Suppressor macrophage treated with lipopolysaccharide for 1 hour (primary cell): ENCODE measurements around the gene MBOAT2.

ENCODE experiments used
- DNase-seq, 3 donors: peaks; one replicate each; pipeline ENCODE4 v3.0.0-alpha.2; 2020 to 2022

The MBOAT2 gene

DNA sequence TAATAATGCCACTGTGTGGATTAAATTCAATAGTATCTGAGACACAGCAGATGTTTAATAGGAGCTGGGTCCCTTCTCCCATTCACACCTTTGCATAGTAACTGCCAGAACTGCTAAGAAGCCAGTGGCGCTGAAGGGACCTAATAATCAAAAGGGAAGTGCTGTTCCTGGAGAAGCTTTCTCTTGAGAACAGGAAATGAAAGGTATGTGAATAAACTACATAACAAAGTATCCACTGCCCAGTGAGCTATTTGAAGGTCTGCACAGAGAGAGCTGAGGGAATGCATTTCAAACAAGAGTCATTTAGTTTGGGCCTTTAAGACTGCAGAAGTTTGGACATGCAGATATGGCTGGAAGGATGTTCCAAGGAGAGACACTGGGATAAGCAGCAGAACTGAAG is 110.0 kb downstream of the MBOAT2 start:
- no peak for DNase-seq

DNA sequence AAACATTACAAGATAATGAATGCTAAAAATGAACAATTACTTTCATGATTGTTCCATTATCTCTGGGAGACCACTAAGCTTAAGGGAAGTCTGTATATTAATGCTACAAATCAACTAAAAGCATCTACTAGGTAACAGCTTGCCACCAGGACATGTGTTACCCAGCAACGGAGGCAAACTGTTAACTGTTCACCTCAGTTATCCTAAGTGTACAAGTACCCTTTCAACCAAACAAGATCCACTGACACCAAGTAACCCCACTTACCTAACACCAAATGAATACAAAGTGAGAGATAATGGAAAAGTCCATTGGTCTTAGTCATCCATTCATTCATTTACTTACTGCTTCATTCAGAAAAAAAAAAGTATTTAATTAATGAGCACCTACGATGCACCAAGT is 111.4 kb downstream of the MBOAT2 start:
- DNase-seq, result no peak

DNA sequence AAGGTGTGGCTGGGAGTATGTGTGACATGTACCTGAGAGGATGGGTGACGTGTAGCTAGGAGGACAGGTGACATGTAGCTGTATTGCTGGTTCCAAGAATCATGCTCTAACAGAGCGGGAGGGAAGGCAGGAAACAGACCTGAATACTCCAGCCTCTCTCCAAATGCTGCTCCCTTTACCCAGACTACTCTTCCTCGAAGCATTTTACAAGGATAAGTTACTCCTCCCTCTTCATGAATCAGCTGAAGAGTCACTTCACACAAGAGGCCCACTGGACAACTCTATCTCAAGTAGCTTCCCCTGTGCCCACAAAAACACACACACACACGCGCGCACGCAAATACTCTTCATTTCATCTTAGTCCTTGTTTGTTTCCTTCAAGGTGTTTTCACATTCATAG is 113.5 kb downstream of the MBOAT2 start:
- DNase-seq, result no peak

DNA sequence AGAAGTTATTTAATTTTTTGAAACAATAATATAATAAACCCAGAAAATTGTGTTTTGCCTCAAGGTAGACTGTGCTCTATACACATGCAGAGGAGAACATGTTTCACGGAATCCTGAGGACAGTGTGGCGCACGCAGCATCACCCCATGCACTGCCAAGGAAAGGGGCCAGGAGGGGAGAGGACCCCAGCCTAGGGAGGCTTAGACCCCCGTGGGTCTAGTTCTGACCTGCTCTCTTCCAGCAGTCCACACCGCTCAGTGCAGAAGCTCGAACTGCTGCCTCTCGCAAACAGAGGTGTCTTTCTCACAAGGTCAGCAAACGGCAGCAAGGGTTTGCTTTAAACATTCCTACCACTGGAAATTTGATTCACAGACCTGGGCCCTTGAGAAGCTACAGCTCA is 114.5 kb downstream of the MBOAT2 start:
- no peak for DNase-seq

DNA sequence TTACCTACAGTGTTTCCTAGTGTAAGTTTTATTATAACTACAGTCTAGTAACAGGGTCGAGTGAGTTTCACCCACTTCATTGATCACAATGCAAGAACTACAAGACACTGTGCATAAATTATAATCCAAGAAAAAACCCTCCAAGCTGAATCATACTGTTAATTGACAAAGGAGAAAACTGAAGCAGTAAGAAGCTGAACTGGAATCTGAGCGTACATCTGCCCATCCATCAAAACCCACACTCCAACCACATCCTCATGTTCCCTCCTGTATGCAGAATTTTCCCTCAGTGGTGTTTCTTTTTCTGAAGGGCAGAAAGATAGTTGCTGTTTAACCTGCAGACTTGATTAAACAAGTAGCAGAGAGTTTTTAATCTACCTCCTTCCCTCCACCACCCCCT is 116.6 kb downstream of the MBOAT2 start:
- no peak for DNase-seq

DNA sequence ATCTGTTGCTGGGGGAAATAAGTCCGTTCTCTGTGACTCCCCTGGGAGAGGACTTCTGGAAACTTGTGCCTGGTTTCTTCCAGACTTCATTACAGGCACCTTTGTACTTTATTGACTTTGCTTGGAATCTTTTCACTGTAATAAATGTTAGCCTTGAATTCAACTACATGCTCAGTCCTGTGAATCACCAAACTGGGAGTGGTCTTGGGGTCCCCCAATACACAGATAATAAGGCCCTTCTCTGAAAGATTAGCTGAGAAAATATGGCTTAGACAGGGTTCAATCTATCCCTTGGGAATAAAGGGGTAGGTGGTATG is 117.3 kb downstream of the MBOAT2 start:
- DNase-seq, result no peak

DNA sequence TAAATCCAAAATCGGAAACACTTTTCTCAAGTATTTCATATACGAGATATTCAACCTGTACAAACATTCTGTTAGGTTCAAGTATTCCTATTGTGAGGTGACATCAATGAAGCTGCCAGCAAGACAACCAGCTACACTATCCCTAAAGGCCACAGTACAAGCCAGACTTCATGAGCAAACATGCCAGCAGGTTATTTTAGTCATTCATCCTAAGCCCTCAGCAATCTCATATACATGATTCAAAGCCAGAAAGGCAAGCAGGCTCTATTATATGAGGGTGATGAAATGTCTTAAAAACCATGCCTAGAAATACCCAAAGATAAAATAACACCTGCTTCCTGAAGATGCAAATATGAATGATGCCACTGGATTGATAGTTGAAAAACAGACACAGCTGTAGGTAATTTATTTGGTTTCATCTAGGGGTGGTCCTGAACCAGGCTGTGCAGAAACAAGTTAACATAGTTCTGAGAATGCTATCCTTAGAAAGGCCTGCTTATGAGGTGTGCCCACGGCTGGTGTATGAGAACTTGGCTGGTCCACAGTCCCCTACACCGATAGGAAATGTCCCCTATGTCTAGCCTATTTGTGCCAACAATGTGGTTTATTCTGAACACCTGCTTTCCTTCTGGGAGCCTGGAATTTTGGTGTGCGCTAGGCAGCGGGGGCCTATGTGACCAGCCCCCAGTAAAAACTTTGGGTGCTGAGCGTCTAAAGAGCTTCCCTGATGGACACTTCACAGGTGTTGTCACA is 117.9 kb downstream of the MBOAT2 start:
- DNase-seq, result no peak

DNA sequence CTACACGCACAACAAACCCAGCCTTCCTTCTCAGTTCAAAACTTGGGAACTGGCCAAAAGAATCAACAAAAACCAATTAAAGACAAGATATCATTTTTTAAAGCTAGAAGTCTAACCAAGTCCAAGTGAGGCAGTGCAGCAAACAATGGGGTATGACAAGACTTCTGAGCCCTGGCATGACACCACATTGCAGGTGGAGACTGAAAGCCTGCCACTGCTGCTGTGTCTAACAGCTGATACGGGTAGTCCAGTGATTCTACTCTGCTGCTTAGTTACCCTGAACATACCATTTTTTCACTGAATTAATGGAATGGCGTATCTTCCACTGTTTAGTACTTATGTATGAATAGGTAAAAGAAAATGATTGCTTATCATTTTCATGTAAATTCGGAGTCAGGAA is 118.7 kb downstream of the MBOAT2 start:
- DNase-seq, result no peak

DNA sequence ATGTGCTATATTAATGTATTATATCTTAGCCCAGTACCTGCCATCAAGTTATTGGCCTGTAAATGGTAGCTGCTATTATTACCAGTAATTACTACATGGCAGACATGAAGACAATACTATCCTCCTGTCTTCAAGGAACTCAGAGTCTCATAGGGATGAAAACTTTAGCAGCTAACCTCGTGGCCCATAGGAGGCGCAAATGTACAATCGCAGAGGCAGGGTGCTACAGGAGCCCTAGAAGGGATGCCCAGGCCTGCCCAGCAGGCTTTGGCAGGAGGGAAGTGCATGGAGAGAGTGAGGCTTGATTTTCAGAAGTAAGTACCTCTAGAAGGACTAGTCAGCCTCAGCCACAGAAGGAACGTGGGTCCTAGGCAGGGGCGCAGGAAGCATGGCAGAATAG is 121.4 kb downstream of the MBOAT2 start:
- DNase-seq, result peak; percentile 37 to 55 (median 53)

DNA sequence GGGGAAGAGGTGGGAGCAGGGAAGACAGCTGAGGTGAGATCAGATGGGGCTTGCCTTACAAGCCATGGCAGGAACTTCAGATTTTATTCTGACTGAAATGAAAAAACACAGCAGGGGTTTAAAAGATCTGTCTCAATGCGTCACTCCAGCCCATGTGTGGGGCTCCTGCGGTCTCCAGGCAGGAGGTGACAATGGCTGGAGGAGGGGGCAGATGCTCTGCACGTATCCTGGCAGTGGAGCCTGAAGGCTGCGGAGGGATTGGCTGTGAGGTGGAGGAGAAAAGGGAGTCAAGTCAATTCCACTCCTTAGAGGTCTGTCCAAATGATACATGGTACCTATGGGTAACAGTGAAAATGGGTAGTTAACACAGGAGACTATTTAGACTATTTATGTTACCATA is 125.6 kb downstream of the MBOAT2 start:
- DNase-seq, result no peak

DNA sequence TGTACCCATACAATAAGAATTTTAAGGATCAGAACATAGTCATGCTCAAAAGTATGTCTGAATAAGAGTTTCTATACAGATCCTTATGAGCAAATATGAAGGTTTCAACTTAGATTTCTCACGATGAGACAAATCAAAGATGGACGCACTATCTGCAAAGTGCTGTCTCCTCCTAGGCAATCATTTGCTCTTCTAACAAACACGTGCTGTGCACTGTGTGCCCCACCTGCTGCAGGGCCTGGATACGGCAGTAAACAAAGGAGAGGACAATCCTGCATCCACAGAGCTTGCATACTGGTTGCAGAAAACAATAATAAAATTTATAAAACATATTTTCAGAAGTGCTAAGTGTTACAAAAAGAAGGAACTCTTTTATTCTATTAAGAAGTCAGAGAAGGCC is 126.2 kb downstream of the MBOAT2 start:
- no peak for DNase-seq

DNA sequence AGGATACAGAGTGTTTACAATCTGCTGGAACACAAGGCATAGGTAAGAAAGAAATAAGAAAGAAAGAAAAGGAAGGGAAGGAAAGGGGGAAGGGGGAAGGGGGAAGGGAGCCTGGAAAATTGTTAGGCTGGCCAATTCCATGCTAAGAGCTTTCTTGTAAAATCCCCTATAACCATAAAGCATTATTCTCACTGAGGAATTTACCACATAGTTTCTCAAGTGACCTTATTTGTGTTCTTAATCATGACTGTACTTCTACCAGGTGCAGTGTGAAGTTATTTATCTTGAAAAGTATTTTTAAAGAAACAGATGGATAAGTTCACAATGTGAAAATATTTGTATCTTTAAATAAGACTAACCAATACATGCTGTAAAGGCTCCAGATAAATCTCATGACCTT is 126.9 kb downstream of the MBOAT2 start:
- DNase-seq, result no peak

DNA sequence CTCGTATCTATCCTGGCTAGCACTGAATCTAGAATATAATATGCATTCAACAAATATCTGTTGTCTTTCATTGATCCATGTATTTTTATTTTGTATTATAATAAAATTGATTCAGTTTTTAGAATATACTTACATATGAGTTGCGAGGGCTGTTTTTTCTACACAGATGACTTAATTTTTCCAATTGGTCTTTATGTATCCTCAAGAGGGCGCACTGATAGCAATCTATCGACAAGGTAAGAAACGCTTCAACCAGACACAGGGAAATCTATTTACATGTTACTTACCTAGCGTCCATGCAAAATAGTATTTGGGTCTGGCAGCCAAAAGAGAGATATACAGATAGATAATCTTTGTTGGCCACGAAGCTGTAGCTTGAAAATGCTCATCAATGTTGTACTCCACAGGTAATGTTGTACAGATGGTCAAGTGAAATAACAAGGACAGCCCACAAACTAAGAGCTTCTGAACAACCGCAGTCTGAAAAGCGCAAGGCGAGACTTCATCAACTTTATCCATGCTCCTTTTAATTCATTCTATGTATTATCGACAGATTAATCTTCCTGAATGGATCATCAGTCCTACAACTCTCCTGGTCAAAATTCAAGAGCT is 130.6 kb downstream of the MBOAT2 start:
- peak; percentile 60 to 75 (median 63) for DNase-seq

DNA sequence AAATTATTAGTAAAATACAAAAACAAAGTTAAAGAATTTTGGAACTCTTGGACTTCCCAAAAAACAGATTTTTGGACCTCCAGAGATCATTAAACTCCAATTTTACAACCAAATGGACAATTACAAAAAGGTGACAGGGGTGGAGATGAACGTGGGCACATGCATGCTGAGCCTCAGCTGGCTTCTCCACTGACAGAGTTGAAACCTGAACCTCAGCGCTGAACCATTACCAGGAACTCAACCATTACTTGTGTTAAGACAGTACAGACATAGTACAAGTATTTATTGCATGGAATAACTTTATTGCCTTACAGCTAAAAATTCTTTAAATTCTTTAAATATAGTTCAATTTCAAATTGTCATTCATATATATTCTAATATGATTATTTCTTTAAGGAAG is 133.0 kb downstream of the MBOAT2 start:
- DNase-seq, result no peak

DNA sequence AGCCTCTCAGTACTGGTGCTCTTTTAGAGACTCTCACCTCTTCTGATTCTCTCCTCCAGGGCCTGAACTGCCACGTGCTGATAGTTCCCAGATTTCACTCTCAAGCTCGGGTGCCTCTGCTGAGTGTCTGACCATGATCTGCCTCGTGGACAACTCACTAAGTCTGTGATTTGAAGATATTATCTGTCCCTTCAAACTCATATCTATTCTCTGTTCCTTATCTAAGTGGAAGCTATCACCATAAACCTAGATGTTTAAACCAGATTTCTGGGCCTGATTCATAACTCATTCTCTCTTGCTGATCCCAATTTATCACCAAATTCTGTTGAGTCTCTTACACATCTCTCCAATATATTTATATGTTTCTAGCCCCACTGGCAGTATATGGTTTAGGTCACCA is 136.1 kb downstream of the MBOAT2 start:
- no peak for DNase-seq

DNA sequence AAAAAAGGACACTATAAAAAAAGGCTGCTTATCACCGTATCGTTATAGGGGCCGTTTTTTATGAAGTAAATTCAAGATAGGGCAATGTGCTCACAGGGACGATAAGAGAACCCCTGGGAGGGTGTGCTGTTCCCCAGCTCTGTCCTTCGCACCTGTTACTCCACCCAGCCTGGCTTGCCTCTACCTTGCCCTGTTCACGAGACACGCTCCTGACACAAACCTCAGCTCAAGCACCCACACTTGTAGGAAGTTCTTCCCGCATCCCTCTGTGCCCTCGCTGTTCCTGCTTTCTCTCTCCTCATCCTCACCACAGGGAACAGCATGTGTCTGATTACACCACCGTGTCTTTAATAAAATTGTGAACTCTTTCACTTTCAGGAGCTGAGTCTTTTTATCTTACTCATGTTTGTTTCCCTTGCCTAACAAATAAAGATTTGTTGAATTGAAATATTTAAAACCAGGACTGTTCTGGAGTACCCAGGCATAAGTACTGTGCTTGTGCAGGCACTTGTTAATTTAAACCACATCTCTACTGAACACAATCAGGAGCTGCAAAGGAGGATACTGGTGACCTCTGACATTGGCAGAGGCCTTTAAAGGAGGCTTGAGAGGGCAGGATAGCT is 140.0 kb downstream of the MBOAT2 start:
- DNase-seq, result no peak

DNA sequence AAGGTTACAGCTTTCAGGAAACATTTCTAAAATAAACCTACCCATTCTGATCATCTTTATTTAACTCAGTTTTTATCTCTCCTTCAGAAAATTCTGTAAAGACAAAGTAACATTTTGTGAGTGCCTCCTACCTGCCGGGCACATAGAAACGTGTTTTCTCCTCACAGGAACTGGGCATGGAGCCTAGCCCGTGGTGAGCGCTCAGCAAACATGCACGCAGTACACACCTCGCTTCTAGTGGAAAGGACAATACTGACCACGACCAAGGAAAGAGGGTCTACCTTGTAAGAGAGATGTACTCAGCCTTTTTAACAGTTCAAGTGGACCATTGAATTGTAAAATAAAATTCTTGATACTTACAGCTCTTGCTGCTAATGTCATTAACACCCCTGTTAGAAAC is 141.3 kb downstream of the MBOAT2 start:
- DNase-seq, result no peak

DNA sequence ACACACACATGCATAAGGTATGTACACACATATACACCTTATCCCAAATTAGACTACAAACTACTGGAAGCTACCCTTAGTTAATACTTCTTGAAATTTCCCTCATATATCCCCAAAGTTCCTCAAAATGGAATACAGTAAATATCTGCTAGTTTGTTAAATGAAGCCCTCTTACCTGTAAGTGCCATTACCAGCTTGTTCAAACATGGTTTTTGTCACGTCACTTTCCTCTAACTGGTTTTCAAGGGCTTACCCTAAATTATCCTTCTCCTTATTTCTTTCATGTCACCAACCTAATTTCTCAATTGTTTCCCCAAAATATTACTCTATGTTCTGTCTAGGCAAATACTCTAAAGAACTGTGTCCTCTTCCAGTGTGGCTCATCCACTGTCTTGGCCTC is 141.7 kb downstream of the MBOAT2 start:
- DNase-seq, result no peak

DNA sequence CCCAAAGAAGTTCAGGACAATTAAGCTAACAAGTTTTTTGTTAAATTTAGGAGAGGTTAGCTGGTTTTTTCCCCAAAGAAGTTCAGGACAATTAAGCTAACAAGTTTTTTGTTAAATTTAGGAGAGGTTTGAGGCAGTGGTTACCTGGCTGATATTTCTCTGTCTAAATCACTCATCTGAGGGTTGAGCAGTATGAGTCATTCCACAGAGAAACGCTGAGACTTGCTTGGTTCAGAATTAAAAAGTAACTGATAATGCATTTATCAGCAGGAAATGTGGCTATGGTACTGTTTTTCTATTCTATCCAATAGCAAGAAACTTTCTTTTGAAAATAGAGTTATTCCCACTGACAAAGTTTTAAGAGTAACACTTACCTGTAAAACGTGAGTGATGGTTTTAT is 143.2 kb downstream of the MBOAT2 start:
- no peak for DNase-seq

DNA sequence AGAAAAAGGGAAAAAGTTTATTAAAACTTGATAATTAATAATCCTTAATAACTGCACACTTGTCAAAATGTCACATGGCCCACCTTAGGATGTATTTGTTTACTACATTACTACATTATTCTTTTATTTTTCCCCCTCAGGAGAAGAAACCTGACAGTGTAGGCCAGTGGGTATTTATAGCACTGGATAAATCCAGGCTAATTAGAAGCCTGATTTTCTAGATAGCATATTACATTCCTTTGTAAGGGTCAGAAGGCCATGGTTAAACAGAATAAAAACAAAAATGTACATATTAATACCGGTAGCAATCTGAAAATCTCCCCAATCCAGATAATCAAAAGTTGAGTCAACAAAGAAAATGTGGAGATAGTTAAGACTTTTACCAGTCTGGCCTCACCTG is 144.6 kb downstream of the MBOAT2 start:
- DNase-seq, result no peak

DNA sequence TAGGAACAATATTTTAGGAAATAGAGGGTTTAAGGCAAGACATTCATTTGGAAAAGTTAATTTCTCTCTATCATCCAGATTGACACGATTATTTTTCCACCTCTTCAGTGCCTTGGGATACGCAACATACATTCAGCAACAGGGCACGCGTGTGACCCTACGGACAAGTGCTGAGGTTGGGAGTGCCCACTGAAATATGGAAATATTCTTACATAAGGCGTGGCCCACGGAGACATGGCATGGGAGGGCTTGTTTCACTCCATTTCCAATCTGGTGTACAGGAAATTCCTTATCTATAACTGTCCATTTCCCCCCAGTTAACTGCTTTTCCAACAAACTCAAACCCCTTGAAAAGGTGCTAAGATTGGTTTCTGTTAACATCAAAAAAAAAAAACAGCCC is 145.2 kb downstream of the MBOAT2 start:
- no peak for DNase-seq

DNA sequence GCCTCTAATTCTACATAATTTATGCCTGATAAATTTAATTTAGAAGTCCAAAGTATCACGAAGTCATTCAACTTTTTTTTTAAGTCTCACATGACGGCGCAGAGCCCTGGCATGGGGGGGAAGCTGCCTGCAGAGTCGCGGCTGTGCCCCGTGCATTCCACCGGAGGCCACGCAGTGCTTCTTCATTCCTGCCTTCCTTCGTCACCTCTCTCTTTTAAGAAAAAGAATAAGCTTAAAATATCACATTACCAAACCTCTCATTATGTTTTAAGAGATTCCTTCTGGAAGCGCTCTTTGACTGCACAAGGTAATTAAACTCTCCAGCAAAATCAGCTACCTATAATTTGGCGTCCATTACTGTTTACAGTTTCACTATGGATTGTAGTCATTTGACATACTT is 145.8 kb downstream of the MBOAT2 start:
- DNase-seq, result no peak

DNA sequence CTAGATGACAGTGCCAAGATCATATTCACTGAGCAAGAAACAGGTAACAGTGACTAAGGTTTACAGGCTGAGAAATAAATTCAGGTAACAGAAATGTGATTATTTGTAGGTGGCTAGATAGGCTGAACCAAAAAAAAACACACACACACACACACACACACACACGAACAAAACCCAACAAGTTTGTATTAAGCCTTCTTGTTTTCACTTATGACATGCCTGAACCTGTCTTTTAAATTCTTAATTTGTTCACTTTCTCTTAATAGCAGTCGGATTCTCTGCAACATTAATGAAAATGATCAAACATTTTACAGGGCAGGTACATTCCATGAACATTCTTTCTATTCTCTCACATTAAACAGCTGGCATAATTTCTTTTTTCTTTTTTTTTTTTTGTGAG is 147.3 kb downstream of the MBOAT2 start:
- no peak for DNase-seq

DNA sequence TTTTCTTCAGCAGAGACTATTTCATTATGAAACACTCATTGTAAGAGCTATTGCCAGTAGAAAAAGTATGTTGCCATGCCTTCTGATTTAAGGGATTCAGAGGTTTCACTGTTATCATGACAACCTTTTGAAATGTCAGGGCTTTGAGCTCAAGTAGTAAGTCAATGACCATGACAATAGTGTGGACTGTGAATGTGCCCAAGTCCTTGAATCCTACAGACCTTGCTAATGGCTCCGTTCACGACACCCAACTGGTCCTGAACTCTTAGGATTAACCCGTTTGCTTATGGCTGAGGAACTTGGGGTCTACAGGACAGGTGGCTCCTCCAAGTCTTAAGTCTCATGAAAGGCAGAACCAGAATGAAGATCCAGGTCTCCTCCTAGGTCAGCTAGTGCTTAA is 148.5 kb downstream of the MBOAT2 start:
- no peak for DNase-seq

DNA sequence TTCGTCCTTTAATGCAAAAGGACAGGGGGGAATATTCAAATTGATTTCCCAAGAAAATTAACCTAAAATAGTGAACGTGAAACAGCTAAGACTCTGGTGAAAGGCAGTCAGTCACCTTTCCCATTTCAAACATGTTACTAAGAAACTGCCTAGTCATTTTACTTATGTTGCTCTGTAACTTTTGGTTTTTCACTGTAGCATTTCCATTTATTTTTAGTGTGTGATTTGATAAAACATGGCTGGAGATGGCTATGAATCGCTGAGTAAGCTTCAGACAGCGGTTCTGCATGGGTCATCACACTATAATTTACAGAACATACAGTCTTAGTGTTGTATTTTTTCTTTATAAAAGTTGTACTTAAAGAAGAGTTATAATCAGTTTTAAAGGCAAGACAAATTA is 150.1 kb downstream of the MBOAT2 start:
- DNase-seq, result no peak
